Fibroblast of the aortic adventitia (primary cell): ENCODE measurements around the gene OR4D5. TPM values are rescaled to one million over a fixed set of nuclear protein-coding genes. Genes with fewer than 3 reads are reported as not detected.

Experiments
- DNase-seq: peaks from one replicate; pipeline ENCODE4 v3.0.0-alpha.2; 2010; ENCODE audit warnings: low read depth
- H3K4me3 ChIP-seq: 2 replicates; pipeline ENCODE4 v1.5.1; 2011; ENCODE audit warnings: low read depth, mild to moderate bottlenecking, control low read depth, low read length, moderate library complexity
- CTCF ChIP-seq: IDR thresholded peaks from 2 replicates; pipeline ENCODE4 v1.5.1; 2011; ENCODE audit warnings: mild to moderate bottlenecking, low read length, control low read depth, inconsistent platforms; ENCODE audit not compliant: insufficient read depth
- total RNA-seq: library from RNA; depleted of rRNA; stranded (reverse); fragments of >200 nt; gene quantifications from 2 replicates; pipeline ENCODE4 v1.2.3, GENCODE V29; 2012; ENCODE audit warnings: low replicate concordance

The OR4D5 gene
- total RNA-seq, 1 donor, result not detected

GRCh38 chr11:123920943-123921342 lies 18.5 kb upstream of the OR4D5 start:
- no peak for TF ChIP-seq CTCF
- no peak for DNase-seq
- no peak overlapping the region for H3K4me3 ChIP-seq

GRCh38 chr11:123924027-123924426 lies 15.4 kb upstream of the OR4D5 start:
- H3K4me3 ChIP-seq, result no peak overlapping the region
- DNase-seq, result no peak
- no peak for TF ChIP-seq CTCF

- H3K4me3 ChIP-seq, result no peak overlapping the region
- no peak for DNase-seq
- no peak for TF ChIP-seq CTCF
Observed at GRCh38 chr11:123942413-123942812, 3.0 kb downstream of the OR4D5 start.

GRCh38 chr11:123943738-123944137 lies 4.3 kb downstream of the OR4D5 start, which contains the start of gene OR6T1:
TSS of gene OR6T1 (minus strand) at chr11:123943838. CDS start at chr11:123943838, 0 bp downstream.
- DNase-seq, result no peak
- no peak within 1 kb of the TSS for H3K4me3 ChIP-seq
- no peak for TF ChIP-seq CTCF

- no peak overlapping the region for H3K4me3 ChIP-seq
- no peak for DNase-seq
- no peak for TF ChIP-seq CTCF
Observed at GRCh38 chr11:123945132-123945531, 5.7 kb downstream of the OR4D5 start.

GRCh38 chr11:123956752-123957151 lies 17.3 kb downstream of the OR4D5 start:
- TF ChIP-seq CTCF, result no peak

GRCh38 chr11:123973816-123974215 lies 34.4 kb downstream of the OR4D5 start:
- no peak for TF ChIP-seq CTCF
- DNase-seq, result peak; percentile 80
- H3K4me3 ChIP-seq, result no peak overlapping the region

More at GRCh38 chr11:123956752-123957151, 17.3 kb downstream of the OR4D5 start:
- H3K4me3 ChIP-seq, result no peak overlapping the region
- DNase-seq, result no peak
